SU-DHL-6 (cell line): ENCODE results near the gene PRSS27.
A peak's percentile ranks its signal among the peaks of the same experiment; 100 is the strongest.

ENCODE experiments used
- H2AFZ ChIP-seq: fragments of 200-600 bp; sonication (generic); 2 replicates; pipeline ENCODE4 v1.6.1; 2014; ENCODE audit warnings: low read depth, mild to moderate bottlenecking, moderate library complexity, mixed read lengths, antibody characterized with exemption, low read length; ENCODE audit not compliant: severe bottlenecking
- H3F3A ChIP-seq: fragments of 200-600 bp; shearing (Covaris generic); 2 replicates; pipeline ENCODE4 v1.6.0; 2016; ENCODE audit warnings: antibody characterized with exemption, mild to moderate bottlenecking; ENCODE audit not compliant: insufficient read depth
- H3K27ac ChIP-seq: fragments of 200-600 bp; sonication (generic); 2 replicates; pipeline ENCODE4 v1.5.1; 2016; ENCODE audit warnings: low read depth, mild to moderate bottlenecking, low read length, moderate library complexity, mixed read lengths
- H3K27me3 ChIP-seq: fragments of 200-600 bp; sonication (generic), shearing (Covaris generic); 2 replicates; pipeline ENCODE4 v1.6.0; 2014; ENCODE audit warnings: mild to moderate bottlenecking, low read length
- H3K36me3 ChIP-seq: fragments of 200-600 bp; sonication (generic); 2 replicates; pipeline ENCODE4 v1.6.1; 2014; ENCODE audit warnings: mild to moderate bottlenecking, low read length, mixed read lengths
- H3K4me2 ChIP-seq: fragments of 300-600, 200-600 bp; shearing (Covaris generic), sonication (generic); 2 replicates; pipeline ENCODE4 v1.6.0; 2014; ENCODE audit warnings: low read length, low read depth, mild to moderate bottlenecking; ENCODE audit not compliant: poor library complexity, severe bottlenecking
- H3K4me3 ChIP-seq: fragments of 200-600 bp; sonication (generic); 2 replicates; pipeline ENCODE4 v1.5.1; 2014; ENCODE audit warnings: antibody characterized with exemption, low read length, mild to moderate bottlenecking, mixed read lengths; ENCODE audit not compliant: insufficient read depth, poor library complexity, severe bottlenecking
- H3K79me2 ChIP-seq: fragments of 200-600 bp; sonication (generic); 2 replicates; pipeline ENCODE4 v1.6.1; 2014; ENCODE audit warnings: mild to moderate bottlenecking, low read length, moderate library complexity; ENCODE audit not compliant: insufficient read depth
- H3K9ac ChIP-seq: fragments of 200-600 bp; sonication (generic); 2 replicates; pipeline ENCODE4 v1.7.0; 2014; ENCODE audit warnings: mild to moderate bottlenecking, low read length
- H3K9me2 ChIP-seq: fragments of 200-600 bp; sonication (generic); replicated peaks from 2 replicates; pipeline ENCODE4 v1.6.1; 2014; ENCODE audit warnings: low read length; ENCODE audit not compliant: insufficient read depth
- H3K9me3 ChIP-seq: fragments of 200-600 bp; sonication (generic); 2 replicates; pipeline ENCODE4 v1.6.1; 2014; ENCODE audit warnings: low read length, mixed read lengths; ENCODE audit not compliant: insufficient read depth
- H4K20me1 ChIP-seq: fragments of 200-600 bp; sonication (generic); 2 replicates; pipeline ENCODE4 v1.6.1; 2014; ENCODE audit warnings: low read depth, mild to moderate bottlenecking, antibody characterized with exemption, low read length, moderate library complexity, mixed read lengths
- EZH2phosphoT487 ChIP-seq: fragments of 200-600 bp; sonication (generic), shearing (Covaris generic); conservative IDR thresholded peaks from 2 replicates; pipeline ENCODE4 v1.6.1; 2018; ENCODE audit warnings: mild to moderate bottlenecking, antibody characterized with exemption, low read length, moderate library complexity, mixed read lengths
- TF ChIP-seq, protein P1 (sequence below): fragments of 200-600 bp; sonication (generic); IDR thresholded peaks from one replicate; pipeline ENCODE4 v1.5.1; 2017; ENCODE audit warnings: antibody characterized with exemption, mild to moderate bottlenecking, low read length, moderate library complexity; ENCODE audit not compliant: insufficient read depth, poor library complexity, severe bottlenecking

Gene PRSS27

GRCh38 chr16:2755158-2755557 lies 35.1 kb upstream of the PRSS27 start:
- peaks cover 51% of the 10 kb centered on the region for H3K36me3 ChIP-seq
- H3K4me3 ChIP-seq, result peak overlapping the region; percentile 83
- TF ChIP-seq, protein P1, sequence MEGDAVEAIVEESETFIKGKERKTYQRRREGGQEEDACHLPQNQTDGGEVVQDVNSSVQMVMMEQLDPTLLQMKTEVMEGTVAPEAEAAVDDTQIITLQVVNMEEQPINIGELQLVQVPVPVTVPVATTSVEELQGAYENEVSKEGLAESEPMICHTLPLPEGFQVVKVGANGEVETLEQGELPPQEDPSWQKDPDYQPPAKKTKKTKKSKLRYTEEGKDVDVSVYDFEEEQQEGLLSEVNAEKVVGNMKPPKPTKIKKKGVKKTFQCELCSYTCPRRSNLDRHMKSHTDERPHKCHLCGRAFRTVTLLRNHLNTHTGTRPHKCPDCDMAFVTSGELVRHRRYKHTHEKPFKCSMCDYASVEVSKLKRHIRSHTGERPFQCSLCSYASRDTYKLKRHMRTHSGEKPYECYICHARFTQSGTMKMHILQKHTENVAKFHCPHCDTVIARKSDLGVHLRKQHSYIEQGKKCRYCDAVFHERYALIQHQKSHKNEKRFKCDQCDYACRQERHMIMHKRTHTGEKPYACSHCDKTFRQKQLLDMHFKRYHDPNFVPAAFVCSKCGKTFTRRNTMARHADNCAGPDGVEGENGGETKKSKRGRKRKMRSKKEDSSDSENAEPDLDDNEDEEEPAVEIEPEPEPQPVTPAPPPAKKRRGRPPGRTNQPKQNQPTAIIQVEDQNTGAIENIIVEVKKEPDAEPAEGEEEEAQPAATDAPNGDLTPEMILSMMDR, result no peak
- no peak for TF ChIP-seq EZH2phosphoT487
- no peaks in the 10 kb centered on the region for H3K9me2 ChIP-seq
- H3F3A ChIP-seq, result no peaks in the 10 kb centered on the region
- peak overlapping the region; percentile 92; the same call in 1 of the 2 replicates for H3K9ac ChIP-seq
- H4K20me1 ChIP-seq, result peaks cover 46% of the 10 kb centered on the region
- no peak overlapping the region for H3K27ac ChIP-seq
- no peaks in the 10 kb centered on the region for H3K9me3 ChIP-seq
- H3K4me2 ChIP-seq, result peak overlapping the region; percentile 94
- no peak overlapping the region for H2AFZ ChIP-seq
- H3K27me3 ChIP-seq, result no peaks in the 10 kb centered on the region
- peaks cover 75% of the 10 kb centered on the region for H3K79me2 ChIP-seq

DNA sequence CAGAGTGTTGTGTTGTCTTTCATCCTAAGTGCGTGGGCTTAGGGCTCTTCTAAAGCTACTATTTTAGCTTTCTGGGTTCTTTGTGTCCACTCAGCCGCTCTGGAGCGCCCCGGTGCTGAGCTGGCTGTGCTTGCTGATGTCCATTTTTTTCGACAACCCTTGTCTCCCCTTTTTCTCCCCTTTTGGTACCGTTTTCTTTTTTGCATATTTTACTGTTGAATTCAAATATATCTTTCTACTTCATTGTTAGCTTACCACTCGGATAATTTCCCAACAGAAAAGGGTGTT lies 33.7 kb upstream of the PRSS27 start:
- peaks cover 39% of the 10 kb centered on the region for H4K20me1 ChIP-seq
- peak overlapping the region; percentile 92 for H3K9ac ChIP-seq
- no peaks in the 10 kb centered on the region for H3K9me2 ChIP-seq
- no peak for TF ChIP-seq EZH2phosphoT487
- TF ChIP-seq, protein P1, result no peak
- H3K9me3 ChIP-seq, result no peaks in the 10 kb centered on the region
- H3K36me3 ChIP-seq, result peaks cover 37% of the 10 kb centered on the region
- peak overlapping the region; percentile 83 for H3K4me3 ChIP-seq
- peak overlapping the region; percentile 98 for H3K27ac ChIP-seq
- H3K4me2 ChIP-seq, result peak overlapping the region; percentile 94
- H3K27me3 ChIP-seq, result no peaks in the 10 kb centered on the region
- H3F3A ChIP-seq, result no peaks in the 10 kb centered on the region
- H3K79me2 ChIP-seq, result peaks cover 61% of the 10 kb centered on the region
- no peak overlapping the region for H2AFZ ChIP-seq

DNA sequence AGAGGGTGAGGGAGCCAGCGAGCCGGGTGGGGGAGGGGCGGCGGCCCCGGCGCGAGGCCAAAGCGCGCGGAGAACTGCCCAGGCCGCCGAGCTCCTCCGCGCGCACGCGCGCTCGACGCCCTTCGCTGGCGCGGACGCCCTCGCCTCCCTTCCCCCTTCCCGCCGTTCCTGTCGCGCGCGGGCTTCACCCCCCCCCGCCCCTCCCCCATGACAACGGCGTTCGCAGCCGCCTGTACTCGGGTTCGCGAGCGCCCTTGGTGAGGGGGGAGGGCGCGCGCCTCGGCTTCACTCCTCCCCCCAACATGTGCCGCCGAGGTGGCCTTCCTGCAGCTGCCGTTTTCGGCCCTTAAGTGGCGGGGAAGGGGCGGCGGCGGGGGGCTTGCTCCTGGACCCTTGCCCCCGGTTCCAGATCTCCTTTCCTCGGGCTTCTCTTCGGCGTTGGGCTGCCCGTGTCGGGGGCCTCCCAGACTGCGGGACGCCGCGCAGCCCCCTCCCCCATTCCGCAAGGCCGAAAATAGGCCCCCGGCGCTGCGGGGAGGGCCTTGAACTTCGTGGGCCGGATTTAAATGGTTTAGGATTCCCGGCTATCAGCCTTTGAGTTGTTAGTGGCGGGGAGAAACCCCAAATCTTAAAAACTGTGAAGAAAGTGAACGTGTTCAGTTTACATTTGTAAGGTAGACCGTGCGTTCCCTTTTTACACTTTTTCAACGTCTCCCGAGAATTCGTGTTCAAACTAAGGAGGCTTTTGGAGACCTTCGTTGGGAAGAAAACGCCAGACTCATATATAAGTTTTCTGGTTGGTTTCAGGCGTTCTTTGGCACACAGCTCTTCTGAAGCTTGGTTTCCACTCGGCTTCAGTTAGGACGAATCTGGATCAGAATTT lies 33.1 kb upstream of the PRSS27 start:
- Histone ChIP-seq H3K36me3 (peaks cover 32% of the 10 kb centered on the region), H4K20me1 (peaks cover 39% of the 10 kb centered on the region), H3K27me3 (no peaks in the 10 kb centered on the region), H3K9ac (peak overlapping the region; percentile 92), H3K79me2 (peaks cover 55% of the 10 kb centered on the region), H3F3A (no peaks in the 10 kb centered on the region), H3K4me3 (peak overlapping the region; percentile 83), H3K9me2 (no peaks in the 10 kb centered on the region), H3K4me2 (peak overlapping the region; percentile 94), H2AFZ (no peak overlapping the region), H3K27ac (peak overlapping the region; percentile 98), H3K9me3 (no peaks in the 10 kb centered on the region)
- TF ChIP-seq, protein P1, result no peak
- TF ChIP-seq EZH2phosphoT487, result no peak
